Mesenchymal stem cell (in vitro differentiated cells and primary cell): ENCODE measurements around the gene CPM.
A peak's percentile ranks its signal among the peaks of the same experiment; 100 is the strongest.

Source experiments
- DNase-seq: peaks from one replicate; pipeline ENCODE4 v3.0.0-alpha.2; 2013
- H2AFZ ChIP-seq: one replicate; pipeline ENCODE4 v1.6.1; 2013; ENCODE audit warnings: low read depth, mild to moderate bottlenecking, control low read depth, inconsistent platforms, low read length, moderate library complexity
- H2AK5ac ChIP-seq: 2 replicates; pipeline ENCODE4 v1.6.1; 2013; ENCODE audit warnings: low read length, moderate library complexity, mild to moderate bottlenecking, inconsistent platforms; ENCODE audit not compliant: severe bottlenecking
- H2BK120ac ChIP-seq: one replicate; pipeline ENCODE4 v1.6.1; 2013; ENCODE audit warnings: low read depth, mild to moderate bottlenecking, inconsistent platforms, low read length, moderate library complexity
- H2BK12ac ChIP-seq, 2 experiments: one replicate each; pipeline ENCODE4 v1.6.1; 2013; ENCODE audit warnings: inconsistent platforms in 2 of 2, low read length in 2 of 2, mild to moderate bottlenecking in 2 of 2, moderate library complexity in 2 of 2, control low read depth in 1 of 2
- H2BK15ac ChIP-seq: one replicate; pipeline ENCODE4 v1.6.1; 2013; ENCODE audit warnings: mild to moderate bottlenecking, low read depth, inconsistent platforms; ENCODE audit not compliant: poor library complexity, severe bottlenecking
- H2BK5ac ChIP-seq: 2 replicates; pipeline ENCODE4 v1.6.1; 2013; ENCODE audit warnings: low read depth, mild to moderate bottlenecking, low read length, control low read depth, inconsistent platforms; ENCODE audit not compliant: poor library complexity, severe bottlenecking
- H3K14ac ChIP-seq, 2 experiments: one replicate each; pipeline ENCODE4 v1.6.1; 2013; ENCODE audit warnings: inconsistent platforms in 2 of 2, low read length in 2 of 2, control low read depth in 1 of 2, mild to moderate bottlenecking in 1 of 2, moderate library complexity in 1 of 2
- H3K18ac ChIP-seq, 2 experiments: one replicate each; pipeline ENCODE4 v1.6.1; 2013; ENCODE audit warnings: inconsistent platforms in 2 of 2, low read length in 2 of 2, control low read depth in 1 of 2, low read depth in 1 of 2, mild to moderate bottlenecking in 1 of 2
- H3K23ac ChIP-seq, 2 experiments: one replicate each; pipeline ENCODE4 v1.6.1; 2013; ENCODE audit warnings: inconsistent platforms in 2 of 2, low read length in 2 of 2, mild to moderate bottlenecking in 2 of 2, moderate library complexity in 2 of 2, control low read depth in 1 of 2
- H3K27ac ChIP-seq: 2 replicates; pipeline ENCODE4 v1.5.1; 2013; ENCODE audit warnings: mild to moderate bottlenecking, moderate library complexity, low read length, control low read depth, inconsistent platforms; ENCODE audit not compliant: poor library complexity, severe bottlenecking
- H3K27me3 ChIP-seq, 2 experiments: 2 replicates each; pipeline versions ENCODE4 v1.6.1 to v1.7.0; 2013; ENCODE audit warnings: low read length in 2 of 2, mild to moderate bottlenecking in 2 of 2, moderate library complexity in 2 of 2, control low read depth in 1 of 2, inconsistent platforms in 1 of 2; ENCODE audit not compliant: control insufficient read depth in 1 of 2, insufficient read depth in 1 of 2
- H3K36me3 ChIP-seq, 2 experiments: 2 replicates each; pipeline versions ENCODE4 v1.6.1 to v1.7.0; 2013; ENCODE audit warnings: low read length in 2 of 2, control low read depth in 1 of 2, inconsistent platforms in 1 of 2, low read depth in 1 of 2, mild to moderate bottlenecking in 1 of 2; ENCODE audit not compliant: insufficient read depth in 2 of 2, control insufficient read depth in 1 of 2
- H3K4ac ChIP-seq, 2 experiments: one replicate each; pipeline ENCODE4 v1.6.1; 2013; ENCODE audit warnings: inconsistent platforms in 2 of 2, low read length in 2 of 2, mild to moderate bottlenecking in 2 of 2, moderate library complexity in 2 of 2, control low read depth in 1 of 2, low read depth in 1 of 2
- H3K4me1 ChIP-seq: 2 replicates; pipeline ENCODE4 v1.6.1; 2013; ENCODE audit warnings: low read depth, low read length, control low read depth; ENCODE audit not compliant: control insufficient read depth, insufficient read depth
- H3K4me2 ChIP-seq: 2 replicates; pipeline ENCODE4 v1.6.1; 2013; ENCODE audit warnings: low read length, mild to moderate bottlenecking, inconsistent platforms; ENCODE audit not compliant: poor library complexity, severe bottlenecking
- H3K4me3 ChIP-seq, 2 experiments: 2 replicates each; pipeline versions ENCODE4 v1.5.1 to v1.7.0; 2013; ENCODE audit warnings: low read length in 2 of 2, mild to moderate bottlenecking in 2 of 2, control low read depth in 1 of 2, low read depth in 1 of 2; ENCODE audit not compliant: insufficient read depth in 1 of 2
- H3K79me1 ChIP-seq: replicated peaks from 2 replicates; pipeline ENCODE4 v1.6.1; 2013; ENCODE audit warnings: mild to moderate bottlenecking, control low read depth, low read length, inconsistent platforms; ENCODE audit not compliant: poor library complexity, severe bottlenecking
- H3K9ac ChIP-seq: 2 replicates; pipeline ENCODE4 v1.7.0; 2013; ENCODE audit warnings: mild to moderate bottlenecking, low read length, moderate library complexity
- H3K9me3 ChIP-seq: 2 replicates; pipeline ENCODE4 v1.7.0; 2013; ENCODE audit warnings: mild to moderate bottlenecking, low read length; ENCODE audit not compliant: control insufficient read depth
- H4K8ac ChIP-seq: one replicate; pipeline ENCODE4 v1.6.1; 2013; ENCODE audit warnings: inconsistent platforms, mild to moderate bottlenecking, low read length, moderate library complexity
- H4K91ac ChIP-seq: one replicate; pipeline ENCODE4 v1.6.1; 2013; ENCODE audit warnings: mild to moderate bottlenecking, low read length, inconsistent platforms
- whole genome bisulfite sequencing: methylation state at CpG from one replicate; pipeline ENCODE4 v1.1.7; 2013; ENCODE audit warnings: mixed read lengths; 5-methylcytosine and 5-hydroxymethylcytosine counted together

Gene CPM

DNA sequence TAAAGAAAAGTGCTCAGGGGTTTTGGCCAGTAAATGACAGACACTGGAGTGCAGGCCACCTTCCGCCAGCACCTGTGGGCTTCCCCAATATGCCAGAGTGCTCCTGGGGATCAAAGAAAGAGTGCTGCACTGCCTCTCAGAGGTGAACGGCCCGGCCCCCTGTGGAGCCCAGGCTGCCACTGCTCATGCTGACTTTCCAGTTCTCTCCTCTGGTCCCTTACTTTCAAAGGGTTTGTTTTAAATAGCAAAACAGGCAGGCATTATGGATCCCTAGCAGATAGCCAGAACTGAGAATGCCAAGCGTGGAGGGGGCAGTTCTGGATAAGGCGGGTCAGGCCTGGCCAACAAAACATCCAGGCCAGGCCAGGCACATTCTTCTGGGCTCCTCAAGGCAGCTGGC lies 65.4 kb downstream of the CPM start:
- Histone ChIP-seq H3K9ac (no peak overlapping the region), H3K9me3 (no peaks in the 10 kb centered on the region), H3K23ac (no peak overlapping the region), H3K4ac (no peak overlapping the region), H3K27me3 (no peaks in the 10 kb centered on the region), H2BK5ac (no peak overlapping the region), H3K36me3 (peaks cover 0 to 6% of the 10 kb centered on the region in 2 experiments), H2BK15ac (no peak overlapping the region), H3K18ac (no peak overlapping the region), H3K4me3 (no peak overlapping the region), H3K14ac (no peak overlapping the region), H2BK12ac (no peak overlapping the region), H2AK5ac (no peak overlapping the region), H4K91ac (no peak overlapping the region), H3K79me1 (no peaks in the 10 kb centered on the region), H3K27ac (no peak overlapping the region), H2BK120ac (no peak overlapping the region), H2AFZ (no peak overlapping the region), H4K8ac (peak overlapping the region; percentile 31), H3K4me2 (no peak overlapping the region), H3K4me1 (no peaks in the 10 kb centered on the region)
- 75% methylated on average over 5 of the region's 5 CpGs for WGBS
- no peak for DNase-seq

DNA sequence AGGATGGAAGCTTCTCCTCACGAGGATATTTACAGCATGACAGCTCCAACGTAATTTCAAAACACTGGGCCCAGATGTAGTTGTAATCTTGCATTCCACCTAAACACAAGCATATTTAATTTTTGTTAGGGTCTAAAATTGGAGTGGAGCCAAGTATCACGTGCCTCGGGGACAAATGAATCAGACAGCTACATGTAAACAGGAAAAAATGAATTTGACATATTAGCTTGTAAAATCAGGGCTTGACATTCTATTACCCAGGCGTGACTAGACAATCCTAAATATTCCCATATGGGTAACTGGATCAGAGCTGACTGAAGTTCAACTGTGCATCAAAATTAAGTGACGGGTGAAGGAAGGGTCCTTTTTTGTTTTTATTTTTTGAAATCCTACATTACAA lies 66.0 kb downstream of the CPM start:
- no peaks in the 10 kb centered on the region for H3K27me3 ChIP-seq
- no peak for DNase-seq
- H3K23ac ChIP-seq = no peak overlapping the region
- H3K79me1 ChIP-seq = no peaks in the 10 kb centered on the region
- H3K27ac ChIP-seq = no peak overlapping the region
- no peak overlapping the region for H2BK5ac ChIP-seq
- no peak overlapping the region for H2AFZ ChIP-seq
- H2BK15ac ChIP-seq = no peak overlapping the region
- H3K14ac ChIP-seq = no peak overlapping the region
- H2AK5ac ChIP-seq = no peak overlapping the region
- H3K4me3 ChIP-seq = no peak overlapping the region
- no peak overlapping the region for H3K4me2 ChIP-seq
- no peak overlapping the region for H3K4ac ChIP-seq
- H4K91ac ChIP-seq = no peak overlapping the region
- no peak overlapping the region for H2BK12ac ChIP-seq
- H3K18ac ChIP-seq = no peak overlapping the region
- H3K9me3 ChIP-seq = no peaks in the 10 kb centered on the region
- H3K9ac ChIP-seq = no peak overlapping the region
- no peak overlapping the region for H2BK120ac ChIP-seq
- no peak overlapping the region for H4K8ac ChIP-seq
- no peaks in the 10 kb centered on the region for H3K4me1 ChIP-seq
- WGBS = 60% methylated on average over 3 of the region's 6 CpGs
- peaks cover 0 to 6% of the 10 kb centered on the region in 2 experiments for H3K36me3 ChIP-seq

DNA sequence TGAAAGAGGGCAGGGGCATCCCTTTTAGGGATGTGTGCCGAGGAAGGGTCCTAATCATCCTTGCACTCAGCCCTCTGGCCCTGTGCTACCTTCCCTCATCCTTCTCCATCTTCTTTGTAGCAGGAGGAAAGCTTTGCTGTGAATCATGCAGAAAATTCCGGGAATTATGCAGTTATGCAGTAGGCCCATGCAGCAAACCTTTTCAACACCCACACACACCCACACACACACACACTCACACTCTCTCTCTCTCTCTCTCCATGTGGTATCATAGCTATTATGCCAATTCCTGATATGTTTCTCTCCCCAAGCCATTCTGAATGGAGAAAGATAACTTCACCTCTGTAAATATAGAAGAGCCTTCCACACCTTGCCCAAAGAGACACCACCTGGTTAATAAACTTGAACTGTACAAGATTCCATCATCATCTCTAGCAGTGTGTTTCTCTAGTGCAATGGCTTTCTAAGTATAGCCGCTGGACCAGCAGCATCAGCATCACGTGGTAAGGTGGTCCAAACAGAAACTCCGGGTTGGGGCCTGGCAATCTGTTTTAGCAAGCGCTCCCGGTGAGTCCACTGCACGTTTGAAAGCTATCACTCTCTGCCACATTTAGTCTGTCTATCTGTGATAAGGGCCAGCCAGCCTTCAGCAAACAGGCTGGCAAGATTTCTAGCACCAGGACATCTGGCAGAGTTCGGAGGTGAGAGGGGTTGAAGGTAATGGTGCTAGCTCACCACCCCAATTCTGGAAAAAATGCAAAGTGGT lies 67.4 kb downstream of the CPM start:
- H3K79me1 ChIP-seq = no peaks in the 10 kb centered on the region
- H2BK5ac ChIP-seq = no peak overlapping the region
- no peaks in the 10 kb centered on the region for H3K27me3 ChIP-seq
- H3K4me3 ChIP-seq = no peak overlapping the region
- no peak overlapping the region for H4K91ac ChIP-seq
- H3K4me2 ChIP-seq = no peak overlapping the region
- WGBS = 84% methylated on average over 9 of the region's 9 CpGs
- no peaks in the 10 kb centered on the region for H3K9me3 ChIP-seq
- H4K8ac ChIP-seq = no peak overlapping the region
- peaks cover 0 to 6% of the 10 kb centered on the region in 2 experiments for H3K36me3 ChIP-seq
- H2BK12ac ChIP-seq = no peak overlapping the region
- no peak overlapping the region for H2BK120ac ChIP-seq
- H3K4me1 ChIP-seq = no peaks in the 10 kb centered on the region
- no peak overlapping the region for H3K27ac ChIP-seq
- no peak overlapping the region for H3K4ac ChIP-seq
- no peak for DNase-seq
- H2AFZ ChIP-seq = no peak overlapping the region
- H3K14ac ChIP-seq = no peak overlapping the region
- no peak overlapping the region for H3K9ac ChIP-seq
- H2AK5ac ChIP-seq = no peak overlapping the region
- H3K18ac ChIP-seq = no peak overlapping the region
- H2BK15ac ChIP-seq = no peak overlapping the region
- no peak overlapping the region for H3K23ac ChIP-seq

DNA sequence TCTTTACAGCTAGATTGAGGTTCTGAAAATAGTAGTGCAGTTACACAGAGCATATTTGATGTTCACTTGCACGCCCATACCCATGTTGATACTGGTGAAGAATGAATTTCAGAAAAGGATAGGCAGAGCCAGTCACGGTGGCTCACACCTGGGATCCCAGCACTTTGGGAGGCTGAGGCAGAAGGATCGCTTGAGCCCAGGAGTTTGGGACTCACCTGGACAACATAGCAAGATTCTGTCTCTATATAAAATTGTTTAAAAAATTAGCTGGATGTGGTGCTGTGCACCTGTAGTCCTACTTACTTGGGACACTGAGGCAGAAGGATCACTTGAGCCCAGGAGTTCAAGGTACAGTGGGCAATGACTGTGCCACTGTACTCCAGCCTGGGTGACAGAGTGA lies 68.4 kb downstream of the CPM start:
- no peak overlapping the region for H3K9ac ChIP-seq
- no peak overlapping the region for H2BK15ac ChIP-seq
- no peaks in the 10 kb centered on the region for H3K9me3 ChIP-seq
- no peak overlapping the region for H2AK5ac ChIP-seq
- H3K18ac ChIP-seq = no peak overlapping the region
- H3K4me1 ChIP-seq = no peaks in the 10 kb centered on the region
- no peak overlapping the region for H4K8ac ChIP-seq
- H2AFZ ChIP-seq = no peak overlapping the region
- no peak overlapping the region for H3K4me2 ChIP-seq
- peaks cover 0 to 6% of the 10 kb centered on the region in 2 experiments for H3K36me3 ChIP-seq
- no peak overlapping the region for H3K14ac ChIP-seq
- H3K4ac ChIP-seq = no peak overlapping the region
- WGBS = 95% methylated on average over 3 of the region's 3 CpGs
- no peak overlapping the region for H2BK12ac ChIP-seq
- H2BK5ac ChIP-seq = no peak overlapping the region
- no peak overlapping the region for H3K23ac ChIP-seq
- H4K91ac ChIP-seq = no peak overlapping the region
- no peak overlapping the region for H2BK120ac ChIP-seq
- no peaks in the 10 kb centered on the region for H3K27me3 ChIP-seq
- H3K79me1 ChIP-seq = no peaks in the 10 kb centered on the region
- H3K27ac ChIP-seq = no peak overlapping the region
- H3K4me3 ChIP-seq = no peak overlapping the region
- no peak for DNase-seq
